IMR-90 (cell line): Measurements from ENCODE around the gene FAM168B. TPM values are rescaled to one million over a fixed set of nuclear protein-coding genes. Genes with fewer than 3 reads are reported as not detected.

Experiments
- ATAC-seq: fragments of 200-7000 bp; cut with Tn5 transposase; 2 replicates; pipeline ENCODE4 v1.9.1; 2020; ENCODE audit warnings: low read depth, mild to moderate bottlenecking, moderate library complexity
- BruUV-seq: library from RNA; stranded (reverse); fragments of 400-500 nt; replicated peaks from 2 replicates; lab custom pipeline; 2021; lab: Mats Ljungman, UMichigan
- CTCF ChIA-PET: fragments of 300-600 bp; formaldehyde crosslinking; extraction: SDS; loops from one replicate; lab custom pipeline; 2021; ENCODE audit warnings: antibody characterized with exemption; lab: Yijun Ruan, JAX
- POLR2A ChIA-PET: fragments of 300-600 bp; sonication (Branson Sonifier 250); formaldehyde crosslinking; loops from one replicate; lab custom pipeline; 2022; ENCODE audit warnings: antibody characterized with exemption; ENCODE audit not compliant: unreplicated experiment; lab: Charles Lee
- DNase-seq: peaks from one replicate; pipeline ENCODE4 v3.0.0; 2013
- H2AFZ ChIP-seq: replicated peaks from 2 replicates; pipeline ENCODE3; 2013; ENCODE audit warnings: low read length, mild to moderate bottlenecking; ENCODE audit not compliant: poor library complexity
- H2AK5ac ChIP-seq: 2 replicates; pipeline ENCODE4 v1.6.1; 2013; ENCODE audit warnings: low read depth, low read length, inconsistent platforms
- H2AK9ac ChIP-seq: replicated peaks from 2 replicates; pipeline ENCODE3; 2013; ENCODE audit warnings: mild to moderate bottlenecking, low read depth, low read length, moderate library complexity; ENCODE audit not compliant: poor library complexity
- H2BK120ac ChIP-seq: 2 replicates; pipeline ENCODE4 v1.6.1; 2013; ENCODE audit warnings: low read depth, low read length, inconsistent platforms
- H2BK15ac ChIP-seq: 3 replicates; pipeline ENCODE4 v1.6.1; 2013; ENCODE audit warnings: low read depth, low read length, inconsistent platforms
- H2BK20ac ChIP-seq: 2 replicates; pipeline ENCODE4 v1.6.1; 2013; ENCODE audit warnings: low read depth, mild to moderate bottlenecking, inconsistent platforms, low read length, moderate library complexity
- H2BK5ac ChIP-seq: 2 replicates; pipeline ENCODE4 v1.6.1; 2013; ENCODE audit warnings: mild to moderate bottlenecking, low read depth, low read length, inconsistent platforms; ENCODE audit not compliant: poor library complexity, severe bottlenecking
- H3K14ac ChIP-seq: replicated peaks from 2 replicates; pipeline ENCODE4 v1.6.1; 2013; ENCODE audit warnings: low read depth, low read length, inconsistent platforms
- H3K18ac ChIP-seq: 2 replicates; pipeline ENCODE4 v1.6.1; 2013; ENCODE audit warnings: low read depth, low read length, control low read depth
- H3K23ac ChIP-seq: 2 replicates; pipeline ENCODE4 v1.6.1; 2013; ENCODE audit warnings: low read depth, low read length, inconsistent platforms
- H3K27ac ChIP-seq: 2 replicates; pipeline ENCODE4 v1.5.1; 2013; ENCODE audit warnings: mild to moderate bottlenecking, control low read depth, low read length; ENCODE audit not compliant: insufficient read depth
- H3K27me3 ChIP-seq: 2 replicates; pipeline ENCODE4 v1.6.1; 2013; ENCODE audit warnings: low read length; ENCODE audit not compliant: control insufficient read depth, insufficient read depth
- H3K36me3 ChIP-seq: 2 replicates; pipeline ENCODE4 v1.6.1; 2013; ENCODE audit warnings: low read length, mixed read lengths; ENCODE audit not compliant: control insufficient read depth, insufficient read depth
- H3K4ac ChIP-seq: 2 replicates; pipeline ENCODE4 v1.6.1; 2013; ENCODE audit warnings: low read depth, low read length, inconsistent platforms
- H3K4me1 ChIP-seq: 2 replicates; pipeline ENCODE4 v1.6.1; 2013; ENCODE audit warnings: low read length, mixed read lengths; ENCODE audit not compliant: control insufficient read depth, insufficient read depth
- H3K4me2 ChIP-seq: 2 replicates; pipeline ENCODE4 v1.6.1; 2013; ENCODE audit warnings: low read depth, mild to moderate bottlenecking, control low read depth, low read length, moderate library complexity
- H3K4me3 ChIP-seq: 2 replicates; pipeline ENCODE4 v1.5.1; 2013; ENCODE audit warnings: low read depth, mild to moderate bottlenecking, control low read depth, low read length, moderate library complexity; ENCODE audit not compliant: insufficient read depth
- H3K56ac ChIP-seq: 2 replicates; pipeline ENCODE4 v1.6.1; 2013; ENCODE audit warnings: low read length, inconsistent platforms; ENCODE audit not compliant: insufficient read depth; ENCODE audit errors: extremely low read depth
- H3K79me1 ChIP-seq, 2 experiments: 2 replicates each; pipeline ENCODE4 v1.6.1; 2013; ENCODE audit warnings: low read length in 2 of 2, inconsistent platforms in 1 of 2, low read depth in 1 of 2
- H3K9ac ChIP-seq: 2 replicates; pipeline ENCODE4 v1.6.1; 2013; ENCODE audit warnings: low read depth, low read length, control low read depth
- H3K9me1 ChIP-seq: 2 replicates; pipeline ENCODE4 v1.6.1; 2013; ENCODE audit warnings: low read length, inconsistent platforms; ENCODE audit not compliant: insufficient read depth
- H3K9me3 ChIP-seq: 2 replicates; pipeline ENCODE4 v1.6.1; 2013; ENCODE audit warnings: low read length; ENCODE audit not compliant: control insufficient read depth, insufficient read depth
- H4K20me1 ChIP-seq: 2 replicates; pipeline ENCODE4 v1.6.1; 2013; ENCODE audit warnings: low read length, inconsistent platforms; ENCODE audit not compliant: insufficient read depth
- H4K5ac ChIP-seq: 2 replicates; pipeline ENCODE4 v1.6.1; 2013; ENCODE audit warnings: mild to moderate bottlenecking, low read depth, low read length, control low read depth
- H4K8ac ChIP-seq, 2 experiments: 2 replicates each; pipeline ENCODE4 v1.6.1; 2013; ENCODE audit warnings: low read depth in 2 of 2, low read length in 2 of 2, control low read depth in 1 of 2, inconsistent platforms in 1 of 2
- H4K91ac ChIP-seq: 2 replicates; pipeline ENCODE4 v1.6.1; 2013; ENCODE audit warnings: low read depth, low read length, inconsistent platforms; ENCODE audit not compliant: insufficient read depth
- BHLHE40 ChIP-seq: fragments of 150-350 bp; IDR thresholded peaks from 2 replicates; pipeline ENCODE4 v1.6.1; 2016; ENCODE audit warnings: mild to moderate bottlenecking, low read depth, low read length
- CEBPB ChIP-seq: IDR thresholded peaks from 2 replicates; pipeline ENCODE4 v1.6.1; 2012; ENCODE audit warnings: low read depth, low read length, improper control_type of control experiment
- CHD1 ChIP-seq: IDR thresholded peaks from 2 replicates; pipeline ENCODE4 v1.6.1; 2012; ENCODE audit warnings: low read depth, low read length, improper control_type of control experiment
- CTCF ChIP-seq: conservative IDR thresholded peaks from 2 replicates; pipeline ENCODE4 v1.5.1; 2012; ENCODE audit warnings: mild to moderate bottlenecking, low read depth, low read length, improper control_type of control experiment
- ELK1 ChIP-seq: fragments of 150-350 bp; IDR thresholded peaks from 2 replicates; pipeline ENCODE4 v1.6.1; 2016; ENCODE audit warnings: low read depth, mild to moderate bottlenecking, low read length, moderate library complexity, borderline replicate concordance
- FOS ChIP-seq: fragments of 150-350 bp; IDR thresholded peaks from 2 replicates; pipeline ENCODE4 v1.6.1; 2016; ENCODE audit warnings: low read depth, low read length
- MAFK ChIP-seq: IDR thresholded peaks from 2 replicates; pipeline ENCODE4 v1.6.1; 2012; ENCODE audit warnings: low read depth, low read length, improper control_type of control experiment
- MAZ ChIP-seq: IDR thresholded peaks from 2 replicates; pipeline ENCODE4 v1.6.1; 2012; ENCODE audit warnings: low read depth, mild to moderate bottlenecking, low read length, improper control_type of control experiment, moderate library complexity, borderline replicate concordance
- MXI1 ChIP-seq: IDR thresholded peaks from 2 replicates; pipeline ENCODE4 v1.6.1; 2012; ENCODE audit warnings: low read depth, mild to moderate bottlenecking, low read length, moderate library complexity, borderline replicate concordance
- NFE2L2 ChIP-seq: fragments of 150-350 bp; IDR thresholded peaks from 2 replicates; pipeline ENCODE4 v1.6.1; 2016; ENCODE audit warnings: low read depth, mild to moderate bottlenecking, low read length
- POLR2A ChIP-seq: IDR thresholded peaks from 2 replicates; pipeline ENCODE4 v1.6.1; 2012; ENCODE audit warnings: mild to moderate bottlenecking, low read depth, low read length
- RCOR1 ChIP-seq: IDR thresholded peaks from 2 replicates; pipeline ENCODE4 v1.6.1; 2012; ENCODE audit warnings: mild to moderate bottlenecking, low read length, improper control_type of control experiment; ENCODE audit not compliant: insufficient replicate concordance
- RFX5 ChIP-seq: IDR thresholded peaks from 2 replicates; pipeline ENCODE4 v1.8.0; 2012; ENCODE audit warnings: low read depth, mild to moderate bottlenecking, low read length, moderate library complexity
- SMC3 ChIP-seq: fragments of 150-350 bp; IDR thresholded peaks from 2 replicates; pipeline ENCODE4 v1.6.1; 2016; ENCODE audit warnings: low read depth, mild to moderate bottlenecking, antibody characterized with exemption, low read length, moderate library complexity
- USF2 ChIP-seq: fragments of 150-350 bp; IDR thresholded peaks from 2 replicates; pipeline ENCODE4 v1.6.1; 2017; ENCODE audit warnings: mild to moderate bottlenecking, antibody characterized with exemption, low read length, low read depth
- WGBS, 2 experiments: methylation state at CpG; one replicate each; pipeline versions ENCODE4 v1.1.5 to v1.1.7; 2013; ENCODE audit warnings: missing lambda C conversion rate in 2 of 2; ENCODE audit not compliant: insufficient read length in 1 of 2; ENCODE audit errors: extremely low coverage in 2 of 2; 5-methylcytosine and 5-hydroxymethylcytosine counted together
- dilution Hi-C: fragments of 300-500 bp; cut with HindIII; formaldehyde crosslinking; loops from one replicate; pipeline ENCODE4 v1.14.3; 2018; ENCODE audit warnings: low sequenced_read_pairs; ENCODE audit not compliant: unreplicated experiment
- in situ Hi-C: fragments of 300-500 bp; cut with MboI; formaldehyde crosslinking; loops from 3 replicates; pipeline ENCODE4 v1.14.3; 2019; ENCODE audit warnings: low sequenced_read_pairs, inconsistent platforms, mixed read lengths
- intact Hi-C: fragments of 100-400 bp; cut with micrococcal nuclease; formaldehyde crosslinking; loops from 2 replicates; pipeline ENCODE4 v1.10.0; 2022
- polyA plus RNA-seq, 3 experiments: library from polyadenylated mRNA; depleted of rRNA; stranded (reverse); fragments of >200 nt; gene quantifications; 2 replicates each; pipeline ENCODE4 v1.2.3, GENCODE V29; 2012; ENCODE audit warnings: low replicate concordance in 1 of 3
- total RNA-seq: library from RNA; depleted of rRNA; stranded (reverse); fragments of >200 nt; gene quantifications from 2 replicates; pipeline ENCODE4 v1.2.3, GENCODE V29; 2012

The FAM168B gene
- total and polyA plus RNA-seq, 2 of the 4 experiments (the other 2 are of a cell fraction): 76.4 to 106 TPM

DNA sequence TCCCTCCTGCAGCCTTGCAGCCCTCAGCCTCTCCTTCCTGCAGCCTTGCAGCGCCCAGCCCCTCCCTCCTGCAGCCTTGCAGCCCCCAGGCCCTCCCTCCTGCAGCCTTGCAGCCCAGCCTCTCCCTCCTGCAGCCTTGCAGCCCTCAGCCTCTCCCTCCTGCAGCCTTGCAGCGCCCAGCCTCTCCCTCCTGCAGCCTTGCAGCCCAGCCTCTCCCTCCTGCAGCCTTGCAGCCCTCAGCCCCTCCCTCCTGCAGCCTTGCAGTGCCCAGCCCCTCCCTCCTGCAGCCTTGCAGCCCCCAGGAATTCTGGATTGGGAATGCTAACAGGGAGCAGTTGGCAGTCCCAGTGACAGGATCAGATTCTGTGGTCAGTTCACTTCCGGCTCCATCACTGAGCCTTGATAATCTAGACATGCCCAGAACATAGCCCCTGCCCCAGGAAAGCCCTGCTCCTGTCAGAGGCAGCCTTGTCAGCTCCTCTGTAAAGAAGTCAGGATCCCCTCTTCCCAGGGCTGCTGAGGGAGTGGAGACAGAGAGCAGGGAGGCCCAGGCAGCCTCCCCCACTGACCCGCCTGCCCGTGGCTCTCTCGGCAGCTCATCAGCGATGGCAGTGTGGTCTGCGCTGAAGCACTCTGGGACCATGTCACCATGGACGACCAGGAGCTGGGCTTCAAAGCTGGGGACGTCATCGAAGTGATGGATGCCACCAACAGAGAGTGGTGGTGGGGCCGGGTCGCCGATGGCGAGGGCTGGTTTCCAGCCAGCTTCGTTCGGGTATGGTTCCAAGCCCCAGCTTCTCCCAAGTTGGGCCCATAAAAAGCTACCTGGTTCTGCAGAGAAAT lies 54.8 kb downstream of the FAM168B start:
- no peak for ATAC-seq
- TF ChIP-seq BHLHE40 (no peak), POLR2A (no peak), CTCF (no peak), MAFK (no peak), SMC3 (no peak), MAZ (no peak), ELK1 (no peak), RCOR1 (no peak), USF2 (no peak), FOS (no peak), CHD1 (no peak), CEBPB (no peak), NFE2L2 (no peak), MXI1 (no peak), RFX5 (no peak)

More for the DNA sequence above, 54.8 kb downstream of the FAM168B start:
- Histone ChIP-seq H3K4me3 (no peak overlapping the region), H3K9ac (no peak overlapping the region), H2AK9ac (no peak overlapping the region), H3K4me2 (no peak overlapping the region), H3K79me1 (no peaks in the 10 kb centered on the region), H3K27ac (no peak overlapping the region), H2BK15ac (no peak overlapping the region), H3K14ac (no peak overlapping the region), H3K27me3 (peaks cover 24% of the 10 kb centered on the region; the same call in 1 of the 2 replicates), H2BK20ac (no peak overlapping the region), H3K4ac (no peak overlapping the region), H2BK5ac (no peak overlapping the region), H3K9me3 (no peaks in the 10 kb centered on the region), H4K8ac (no peak overlapping the region), H3K4me1 (no peaks in the 10 kb centered on the region), H2AFZ (no peak overlapping the region), H2BK120ac (no peak overlapping the region), H4K5ac (no peak overlapping the region), H3K9me1 (no peaks in the 10 kb centered on the region), H4K91ac (no peak overlapping the region), H3K56ac (no peak overlapping the region), H3K36me3 (no peaks in the 10 kb centered on the region; the same call in none of the 2 replicates), H4K20me1 (no peaks in the 10 kb centered on the region; the same call in 1 of the 2 replicates), H2AK5ac (no peak overlapping the region), H3K23ac (no peak overlapping the region), H3K18ac (no peak overlapping the region)
- 84% methylated on average over 10 of the region's 17 CpGs; no CpG with 5 or more reads in 1 of the 2 experiments for WGBS, 2 experiments
- BruUV-seq: no TSS peak
- no peak for DNase-seq
- dilution Hi-C loops: no loop called here
- in situ Hi-C loops: no loop called here
- CTCF ChIA-PET: no interaction called here
- POLR2A ChIA-PET: no interaction called here
- intact Hi-C loops: no loop called here
